Measurements from ENCODE around the gene NDE1. TPM values are rescaled to one million over a fixed set of nuclear protein-coding genes. Genes with fewer than 3 reads are reported as not detected.

NDE1 gene
- total and polyA plus RNA-seq, 2 experiments from 2014 or later, result 10.3 to 11.8 TPM

DNA sequence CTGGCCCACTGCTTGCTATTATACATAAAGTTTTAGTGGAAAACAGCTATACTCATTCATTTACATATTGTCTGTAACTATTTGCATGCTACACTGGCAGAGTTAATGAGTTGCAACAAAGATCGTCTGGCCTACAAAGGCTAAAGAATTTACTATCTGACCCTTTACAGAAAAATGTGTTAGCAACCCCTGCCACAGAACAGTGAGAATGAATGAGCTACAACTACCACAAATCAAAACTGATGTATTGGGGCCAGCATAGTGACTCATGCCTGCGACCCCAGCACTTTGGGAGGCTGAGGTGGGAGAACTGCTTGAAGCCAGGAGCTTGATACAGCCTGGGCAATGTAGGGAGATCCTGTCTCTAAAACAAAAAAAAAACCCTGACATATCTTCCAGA is 114.1 kb downstream of the NDE1 start:
- no peak overlapping the region for H3K4me2 ChIP-seq
- TF ChIP-seq, protein P1, sequence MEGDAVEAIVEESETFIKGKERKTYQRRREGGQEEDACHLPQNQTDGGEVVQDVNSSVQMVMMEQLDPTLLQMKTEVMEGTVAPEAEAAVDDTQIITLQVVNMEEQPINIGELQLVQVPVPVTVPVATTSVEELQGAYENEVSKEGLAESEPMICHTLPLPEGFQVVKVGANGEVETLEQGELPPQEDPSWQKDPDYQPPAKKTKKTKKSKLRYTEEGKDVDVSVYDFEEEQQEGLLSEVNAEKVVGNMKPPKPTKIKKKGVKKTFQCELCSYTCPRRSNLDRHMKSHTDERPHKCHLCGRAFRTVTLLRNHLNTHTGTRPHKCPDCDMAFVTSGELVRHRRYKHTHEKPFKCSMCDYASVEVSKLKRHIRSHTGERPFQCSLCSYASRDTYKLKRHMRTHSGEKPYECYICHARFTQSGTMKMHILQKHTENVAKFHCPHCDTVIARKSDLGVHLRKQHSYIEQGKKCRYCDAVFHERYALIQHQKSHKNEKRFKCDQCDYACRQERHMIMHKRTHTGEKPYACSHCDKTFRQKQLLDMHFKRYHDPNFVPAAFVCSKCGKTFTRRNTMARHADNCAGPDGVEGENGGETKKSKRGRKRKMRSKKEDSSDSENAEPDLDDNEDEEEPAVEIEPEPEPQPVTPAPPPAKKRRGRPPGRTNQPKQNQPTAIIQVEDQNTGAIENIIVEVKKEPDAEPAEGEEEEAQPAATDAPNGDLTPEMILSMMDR (IDR thresholded peaks at IDR 0.05; ENCODE audit: poor library complexity), result no peak
- no peak for TF ChIP-seq EZH2phosphoT487 (IDR thresholded peaks at IDR 0.05; ENCODE audit: low read depth, severe bottlenecking, unreplicated experiment)
- no peak for TF ChIP-seq EZH2 (IDR thresholded peaks at IDR 0.05; ENCODE audit: borderline replicate concordance)
- WGBS (ENCODE audit: low lambda C conversion rate, missing lambda C conversion rate), result 68% methylated on average over 2 of the region's 2 CpGs
- no peaks in the 10 kb centered on the region for H3K79me2 ChIP-seq
- peaks cover 8% of the 10 kb centered on the region for H3K27me3 ChIP-seq
- no peak overlapping the region for H3K27ac ChIP-seq
- no peak for DNase-seq (ENCODE audit: low spot score)
- no peaks in the 10 kb centered on the region for H3K36me3 ChIP-seq (replicated peaks; ENCODE audit: insufficient read depth, low read depth)
- no peak overlapping the region for H3K4me3 ChIP-seq
- no peaks in the 10 kb centered on the region for H4K20me1 ChIP-seq (ENCODE audit: insufficient read depth, poor library complexity, severe bottlenecking)
- H3K9me3 ChIP-seq (ENCODE audit: low read depth), result no peaks in the 10 kb centered on the region
- H3K9me2 ChIP-seq (replicated peaks; ENCODE audit: insufficient read depth), result no peaks in the 10 kb centered on the region
- H3K4me1 ChIP-seq (ENCODE audit: insufficient read depth), result no peaks in the 10 kb centered on the region
- no peak overlapping the region for H2AFZ ChIP-seq

DNA sequence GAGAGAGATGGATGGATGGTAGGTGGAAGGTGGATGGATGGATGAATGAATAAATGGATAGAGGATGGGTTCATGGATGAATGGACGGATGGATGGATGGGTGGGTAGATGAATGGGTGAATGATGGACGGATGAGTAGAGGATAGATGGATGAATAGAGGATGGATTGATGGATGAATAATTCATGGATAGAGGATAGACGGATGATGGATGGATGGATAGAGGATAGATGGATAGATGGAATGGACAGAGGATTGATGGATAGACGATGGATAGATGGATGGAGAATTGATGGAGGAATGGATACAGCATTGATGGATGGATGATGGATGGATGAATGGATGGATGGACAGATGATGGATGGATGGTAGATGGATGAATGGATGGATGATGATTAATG is 115.1 kb downstream of the NDE1 start:
- H3K4me3 ChIP-seq, result no peak overlapping the region
- no peak overlapping the region for H3K4me2 ChIP-seq
- H3K27me3 ChIP-seq, result peaks cover 8% of the 10 kb centered on the region
- H3K27ac ChIP-seq, result no peak overlapping the region
- no peak overlapping the region for H2AFZ ChIP-seq
- TF ChIP-seq, protein P1 (IDR thresholded peaks at IDR 0.05; ENCODE audit: poor library complexity), result no peak
- TF ChIP-seq EZH2phosphoT487 (IDR thresholded peaks at IDR 0.05; ENCODE audit: low read depth, severe bottlenecking, unreplicated experiment), result no peak
- no peak for TF ChIP-seq EZH2 (IDR thresholded peaks at IDR 0.05; ENCODE audit: borderline replicate concordance)
- H3K9me2 ChIP-seq (replicated peaks; ENCODE audit: insufficient read depth), result no peaks in the 10 kb centered on the region
- WGBS (ENCODE audit: low lambda C conversion rate, missing lambda C conversion rate), result 75% methylated on average over 4 of the region's 4 CpGs
- H3K36me3 ChIP-seq (replicated peaks; ENCODE audit: insufficient read depth, low read depth), result no peaks in the 10 kb centered on the region
- no peaks in the 10 kb centered on the region for H3K4me1 ChIP-seq (ENCODE audit: insufficient read depth)
- no peaks in the 10 kb centered on the region for H3K9me3 ChIP-seq (ENCODE audit: low read depth)
- DNase-seq (ENCODE audit: low spot score), result no peak
- H4K20me1 ChIP-seq (ENCODE audit: insufficient read depth, poor library complexity, severe bottlenecking), result no peaks in the 10 kb centered on the region
- no peaks in the 10 kb centered on the region for H3K79me2 ChIP-seq

DNA sequence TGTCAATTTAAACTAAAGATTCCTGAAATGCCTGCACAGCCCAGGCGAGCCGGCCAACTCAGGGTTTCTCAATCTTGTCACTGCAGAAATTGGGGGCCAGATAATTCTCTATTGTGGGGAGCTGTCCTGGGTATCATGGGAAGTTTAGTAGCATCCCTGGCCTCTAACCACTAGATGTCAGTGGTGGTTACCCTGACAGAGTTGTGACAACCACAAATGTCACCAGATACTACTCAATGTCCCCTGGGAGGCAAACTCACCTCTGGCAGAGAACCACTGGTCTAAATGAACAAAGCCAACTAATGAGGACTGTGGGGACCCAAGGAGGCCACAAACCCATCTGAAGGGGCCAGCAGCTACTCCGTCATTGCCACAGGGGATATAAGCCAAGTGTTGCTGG is 115.8 kb downstream of the NDE1 start:
- no peak overlapping the region for H3K4me2 ChIP-seq
- TF ChIP-seq, protein P1 (IDR thresholded peaks at IDR 0.05; ENCODE audit: poor library complexity), result peak; percentile 62
- TF ChIP-seq EZH2 (IDR thresholded peaks at IDR 0.05; ENCODE audit: borderline replicate concordance) (no peak), EZH2phosphoT487 (IDR thresholded peaks at IDR 0.05; ENCODE audit: low read depth, severe bottlenecking, unreplicated experiment) (no peak)
- WGBS (ENCODE audit: low lambda C conversion rate, missing lambda C conversion rate), result 42% methylated on average over 3 of the region's 3 CpGs

DNA sequence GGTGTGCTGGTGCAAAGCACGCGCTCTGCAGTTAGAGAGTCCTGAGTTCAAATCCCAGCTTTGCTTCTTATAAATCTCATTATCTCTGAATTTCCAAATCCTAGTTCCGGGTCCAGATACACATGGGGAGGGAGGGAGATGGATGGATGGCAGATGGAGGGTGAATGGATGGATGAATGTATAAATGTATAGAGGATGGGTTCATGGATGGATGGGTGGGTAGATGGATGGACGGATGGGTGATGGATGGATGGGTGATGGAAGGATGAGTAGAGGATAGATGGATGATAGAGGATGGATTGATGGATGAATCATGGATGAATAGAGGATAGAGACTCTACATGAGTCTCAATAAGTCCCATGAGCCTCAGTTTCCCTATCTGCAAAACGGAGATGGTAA is 116.9 kb downstream of the NDE1 start:
- no peak overlapping the region for H2AFZ ChIP-seq
- H3K27ac ChIP-seq, result no peak overlapping the region
- H4K20me1 ChIP-seq (ENCODE audit: insufficient read depth, poor library complexity, severe bottlenecking), result no peaks in the 10 kb centered on the region
- H3K27me3 ChIP-seq, result peaks cover 11% of the 10 kb centered on the region
- no peaks in the 10 kb centered on the region for H3K79me2 ChIP-seq
- TF ChIP-seq, protein P1 (IDR thresholded peaks at IDR 0.05; ENCODE audit: poor library complexity), result no peak
- no peak for TF ChIP-seq EZH2 (IDR thresholded peaks at IDR 0.05; ENCODE audit: borderline replicate concordance)
- TF ChIP-seq EZH2phosphoT487 (IDR thresholded peaks at IDR 0.05; ENCODE audit: low read depth, severe bottlenecking, unreplicated experiment), result no peak
- H3K36me3 ChIP-seq (replicated peaks; ENCODE audit: insufficient read depth, low read depth), result no peaks in the 10 kb centered on the region
- H3K9me2 ChIP-seq (replicated peaks; ENCODE audit: insufficient read depth), result no peaks in the 10 kb centered on the region
- 93% methylated on average over 5 of the region's 5 CpGs for WGBS (ENCODE audit: low lambda C conversion rate, missing lambda C conversion rate)
- no peaks in the 10 kb centered on the region for H3K9me3 ChIP-seq (ENCODE audit: low read depth)
- DNase-seq (ENCODE audit: low spot score), result no peak
- no peak overlapping the region for H3K4me3 ChIP-seq
- H3K4me1 ChIP-seq (ENCODE audit: insufficient read depth), result no peaks in the 10 kb centered on the region
- no peak overlapping the region for H3K4me2 ChIP-seq

More for the DNA sequence above, 115.8 kb downstream of the NDE1 start:
- H3K27ac ChIP-seq, result no peak overlapping the region
- no peak overlapping the region for H2AFZ ChIP-seq
- no peaks in the 10 kb centered on the region for H3K36me3 ChIP-seq (replicated peaks; ENCODE audit: insufficient read depth, low read depth)
- no peaks in the 10 kb centered on the region for H3K79me2 ChIP-seq
- H3K9me2 ChIP-seq (replicated peaks; ENCODE audit: insufficient read depth), result no peaks in the 10 kb centered on the region
- H3K27me3 ChIP-seq, result peaks cover 11% of the 10 kb centered on the region
- peak; percentile 56 for DNase-seq (ENCODE audit: low spot score)
- H4K20me1 ChIP-seq (ENCODE audit: insufficient read depth, poor library complexity, severe bottlenecking), result no peaks in the 10 kb centered on the region
- no peak overlapping the region for H3K4me3 ChIP-seq
- no peaks in the 10 kb centered on the region for H3K4me1 ChIP-seq (ENCODE audit: insufficient read depth)
- no peaks in the 10 kb centered on the region for H3K9me3 ChIP-seq (ENCODE audit: low read depth)

Measured in hepatocyte (in vitro differentiated cells).